HG03103 (cell line): Measurements from ENCODE around the gene TPP1.

Source experiments
- ATAC-seq: cut with Tn5 transposase; IDR thresholded peaks from one replicate; pipeline ENCODE4 v1.9.1; 2021; ENCODE audit warnings: low read depth; ENCODE audit not compliant: unreplicated experiment

Gene TPP1

GRCh38 chr11:6629573-6629891 lies 10.3 kb upstream of the TPP1 start:
- ATAC-seq, result no peak

DNA sequence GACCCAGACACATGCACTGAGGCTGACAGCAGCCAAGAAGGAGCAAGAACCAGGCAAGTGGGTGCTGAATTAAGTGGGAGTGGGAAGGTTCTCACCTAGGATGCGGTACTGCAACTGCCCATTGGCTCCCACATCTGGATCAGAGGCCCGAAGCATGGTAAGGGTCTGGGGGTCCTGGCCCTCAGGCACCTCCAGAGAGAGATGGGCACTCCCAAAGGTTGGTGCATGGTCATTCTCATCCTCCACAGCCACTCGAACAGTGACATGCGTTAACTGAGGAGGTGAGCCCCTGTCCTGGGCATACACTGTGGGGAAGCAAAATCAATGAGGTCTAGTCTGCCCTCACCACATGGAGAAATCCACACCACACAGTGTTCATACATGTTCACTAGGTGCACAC lies 9.3 kb upstream of the TPP1 start:
- no peak for ATAC-seq

DNA sequence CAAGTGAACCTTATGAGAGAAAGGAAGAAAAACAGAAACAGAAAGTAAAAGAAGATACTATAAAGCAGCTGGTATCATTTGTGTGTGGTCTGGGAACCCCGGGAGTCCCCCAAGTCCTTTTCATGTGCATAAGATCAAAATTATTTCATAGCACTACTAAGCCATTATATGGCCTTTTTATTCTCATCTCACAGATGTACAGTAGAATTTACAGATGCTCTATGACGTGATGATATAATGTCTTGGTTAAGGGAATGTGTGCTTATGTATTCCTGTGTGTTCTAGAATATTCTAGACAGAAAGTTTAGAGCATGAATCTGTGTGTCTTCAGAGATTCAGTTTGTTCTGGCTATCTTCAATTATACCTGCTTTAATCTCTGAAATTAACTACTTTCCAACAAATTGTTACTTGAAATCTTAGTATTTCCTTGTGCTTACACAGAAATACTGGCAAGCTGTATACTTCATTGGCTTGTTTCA lies 8.6 kb upstream of the TPP1 start:
- no peak for ATAC-seq

DNA sequence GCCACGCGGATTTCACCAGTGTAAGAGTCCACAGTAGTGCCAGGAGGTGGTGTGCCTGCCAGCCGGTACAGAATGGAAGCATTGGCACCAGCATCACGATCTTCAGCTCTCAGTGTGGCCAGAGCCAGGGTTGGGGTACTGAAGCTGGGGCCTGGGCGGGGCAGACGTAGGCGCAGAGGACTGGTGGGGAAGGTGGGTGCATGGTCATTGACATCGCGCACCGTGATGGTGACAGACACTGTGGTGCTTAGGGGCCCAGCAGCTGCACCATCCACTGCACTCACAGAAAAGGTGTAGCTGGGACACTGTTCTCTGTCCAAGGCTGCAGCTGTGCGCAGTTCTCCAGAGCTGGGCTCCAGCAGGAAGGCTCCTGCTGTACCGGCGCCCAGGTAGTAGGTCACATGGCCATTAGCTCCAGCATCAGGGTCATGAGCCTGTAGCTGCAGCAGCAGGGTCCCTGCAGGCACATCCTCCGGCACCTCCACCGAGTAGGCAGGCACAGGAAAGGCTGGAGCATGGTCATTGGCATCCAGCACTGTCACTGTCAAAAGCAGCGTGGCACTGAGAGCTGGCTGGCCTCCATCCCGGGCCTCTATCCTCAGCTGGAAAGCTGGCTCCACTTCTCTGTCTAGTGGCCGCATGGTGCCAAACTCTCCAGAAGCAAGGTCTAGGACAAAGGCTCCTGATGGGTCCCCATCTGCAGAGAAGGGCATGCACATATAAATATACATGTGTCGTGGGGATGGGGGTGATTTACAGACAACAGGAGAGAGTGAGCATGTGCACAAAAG lies 7.9 kb upstream of the TPP1 start:
- ATAC-seq, result no peak

GRCh38 chr11:6625832-6626420 lies 6.7 kb upstream of the TPP1 start:
- no peak for ATAC-seq

GRCh38 chr11:6625156-6625831 lies 6.1 kb upstream of the TPP1 start:
- ATAC-seq, result no peak

DNA sequence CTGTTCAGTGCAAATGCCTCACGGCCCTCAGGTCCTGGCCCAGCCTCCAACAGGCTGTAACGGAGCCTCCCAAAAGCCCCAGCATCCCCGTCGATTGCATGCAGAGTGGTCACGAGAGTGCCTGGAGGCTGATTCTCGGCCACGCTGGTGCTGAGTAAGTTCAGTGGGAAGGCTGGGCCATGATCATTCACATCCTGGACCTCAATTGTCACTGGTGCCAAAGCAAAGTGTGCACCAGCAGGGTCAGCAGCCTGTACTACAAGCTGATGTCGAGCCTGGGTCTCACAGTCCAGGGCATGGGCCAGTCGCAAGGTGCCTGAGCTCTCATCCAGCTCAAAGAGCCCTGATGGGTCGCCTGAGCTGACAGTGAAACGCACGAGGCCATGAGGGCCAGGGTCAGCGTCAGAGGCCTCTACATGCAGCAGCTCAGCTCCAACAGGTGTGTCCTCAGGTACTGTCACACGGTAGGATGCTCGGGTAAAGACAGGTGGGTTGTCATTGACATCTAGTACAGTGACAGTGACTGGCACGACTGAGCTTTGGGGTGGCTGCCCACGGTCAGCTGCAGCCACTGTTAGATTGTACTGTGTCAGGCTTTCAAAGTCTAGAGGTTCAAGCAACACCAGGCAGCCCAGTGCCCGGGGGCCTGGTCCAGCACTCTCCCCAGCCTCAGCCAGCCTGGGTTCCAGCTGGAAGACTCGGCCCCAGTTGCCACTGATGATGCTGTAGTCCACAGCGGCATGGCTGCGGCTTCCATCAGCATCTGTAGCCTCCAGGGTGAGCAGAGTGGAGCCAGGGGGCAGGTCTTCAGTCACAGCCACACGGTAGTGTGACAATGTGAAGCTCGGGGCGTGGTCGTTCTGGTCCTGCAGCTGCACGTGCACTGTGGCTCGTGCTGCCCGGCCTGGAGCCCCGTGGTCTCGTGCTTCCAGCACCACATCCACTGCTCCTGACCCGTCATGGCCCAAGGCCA lies 4.5 kb upstream of the TPP1 start:
- no peak for ATAC-seq

DNA sequence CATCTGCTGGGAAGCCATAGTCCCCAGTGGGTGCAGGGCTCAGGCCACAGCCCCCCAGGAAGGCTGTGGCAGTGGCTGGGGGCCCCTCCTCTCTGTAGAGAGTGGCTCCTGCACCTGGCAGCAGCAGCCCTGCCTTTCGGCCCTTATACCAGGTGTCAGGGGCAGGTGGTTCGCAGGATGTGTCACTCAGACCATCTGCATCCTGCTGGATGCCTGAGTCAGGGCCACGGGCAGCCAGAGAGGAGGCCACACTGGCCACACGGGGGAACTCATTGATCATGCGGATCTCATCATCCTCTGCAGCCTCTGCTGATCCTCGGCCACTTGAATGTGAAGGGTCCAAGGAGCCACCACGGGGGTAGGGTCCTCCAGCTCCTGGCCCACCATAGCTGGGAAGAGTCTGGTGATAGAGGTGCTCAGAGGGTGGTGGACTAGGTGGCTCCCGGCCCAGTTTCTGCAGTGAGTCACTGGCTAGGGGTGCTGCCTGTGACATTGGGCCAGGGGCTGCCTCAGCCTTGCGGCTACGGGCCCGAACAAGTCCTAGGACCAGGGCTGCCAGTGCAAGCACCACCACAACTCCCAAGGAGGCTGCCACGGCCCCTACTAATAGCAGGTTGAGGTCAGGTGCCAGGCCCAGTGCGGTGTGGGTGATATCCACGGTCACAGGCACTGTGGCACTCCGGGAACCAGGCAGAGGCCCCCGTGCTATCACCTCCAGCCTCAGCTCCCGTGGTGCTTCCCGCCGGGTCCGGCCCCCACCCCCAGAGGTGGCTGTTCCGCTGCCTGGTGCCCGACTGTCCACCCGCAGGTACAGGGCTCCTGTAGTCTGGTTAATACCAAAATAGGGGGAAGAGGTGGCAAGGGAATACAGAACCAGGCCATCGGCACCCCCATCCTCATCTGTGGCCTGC lies 3.3 kb upstream of the TPP1 start:
- no peak for ATAC-seq

DNA sequence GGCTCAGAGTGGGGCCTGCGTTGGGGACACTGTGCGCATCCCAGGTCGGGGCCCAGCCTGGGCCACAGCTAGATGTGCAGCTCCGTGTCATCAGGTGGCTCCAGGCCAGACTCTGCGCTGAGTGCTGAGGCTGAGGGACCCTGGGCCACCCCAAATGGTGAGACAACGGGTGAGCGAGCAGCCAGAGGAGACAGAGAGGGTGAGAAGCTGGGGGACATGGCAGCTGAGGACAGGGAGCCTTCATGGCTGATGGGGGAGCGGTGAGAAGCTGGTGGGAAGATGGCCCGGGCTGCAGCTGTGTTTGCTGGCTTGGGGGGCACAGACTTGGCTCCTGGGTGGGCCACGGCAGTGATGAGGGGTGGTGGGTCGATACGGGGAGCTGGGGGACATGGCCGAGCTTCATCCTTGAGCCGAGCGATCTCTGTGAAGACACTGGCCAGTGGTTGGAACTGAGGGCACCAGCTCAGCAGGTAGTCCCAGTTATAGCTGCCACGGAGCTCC lies 2.5 kb upstream of the TPP1 start:
- ATAC-seq, result no peak

DNA sequence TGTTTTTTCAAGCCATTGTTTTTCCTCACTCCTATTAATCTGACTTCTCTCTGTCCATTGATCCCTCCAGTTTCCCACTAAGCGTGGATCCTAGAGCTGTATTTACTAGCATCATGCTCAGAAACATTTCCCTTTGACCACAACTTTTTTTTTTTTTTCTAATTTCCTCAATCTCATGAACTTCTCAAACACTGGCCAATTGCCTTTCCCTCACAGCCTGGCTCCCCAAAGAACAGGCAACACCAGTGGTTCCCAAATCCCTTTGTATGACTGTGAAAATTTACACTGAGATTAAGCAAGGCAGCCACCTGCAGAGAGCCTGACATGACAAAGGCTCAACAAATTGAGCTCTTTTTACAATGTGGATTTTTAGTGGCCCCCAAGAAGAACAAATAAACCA lies 1.4 kb upstream of the TPP1 start:
- ATAC-seq, result no peak

DNA sequence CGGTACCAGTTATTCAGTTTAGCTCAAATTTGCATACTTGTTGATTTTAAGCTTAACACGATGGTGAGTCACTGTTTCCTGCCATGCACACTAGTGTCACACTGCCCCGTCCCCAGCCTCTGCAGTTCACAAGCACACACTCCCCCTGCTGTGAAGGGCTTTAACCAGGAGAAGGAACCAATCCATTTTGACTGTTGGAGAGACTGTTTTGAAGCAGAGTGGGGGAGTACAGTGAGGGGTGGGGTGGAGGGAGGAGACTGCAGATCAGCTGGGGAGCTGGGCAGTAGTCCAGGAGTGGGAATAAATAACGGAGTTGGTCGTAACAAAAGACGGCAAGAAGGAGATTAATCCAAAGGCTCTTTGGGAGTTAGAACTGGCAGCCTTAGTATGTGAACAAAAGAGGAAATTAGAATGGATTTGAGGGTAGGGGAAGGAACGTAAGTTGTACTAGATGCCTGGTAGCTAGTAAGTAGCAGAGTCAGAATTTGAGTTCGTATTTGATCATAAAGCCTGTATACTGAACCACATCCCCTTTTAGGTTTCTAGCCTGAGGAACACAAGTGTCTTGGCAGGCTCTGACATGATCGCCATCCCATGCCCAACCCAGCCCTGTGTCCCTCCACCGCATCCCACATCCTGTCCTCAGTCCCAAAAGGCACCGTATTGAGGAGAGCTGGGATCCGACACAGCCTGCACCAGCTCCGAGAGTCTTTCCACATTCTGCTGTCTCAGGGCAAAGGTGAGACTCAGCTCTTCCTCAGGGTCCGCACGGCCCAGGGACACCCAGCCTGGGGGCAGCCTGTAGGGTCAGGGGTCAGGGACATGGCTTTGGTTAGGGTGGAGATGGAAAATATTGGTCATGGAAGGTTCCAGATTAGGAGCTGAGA lies 862 bp downstream of the TPP1 start:
- no peak for ATAC-seq

GRCh38 chr11:6617315-6617781 lies 1.9 kb downstream of the TPP1 start:
- ATAC-seq, result no peak

GRCh38 chr11:6616596-6617250 lies 2.5 kb downstream of the TPP1 start:
- ATAC-seq, result no peak

GRCh38 chr11:6615882-6616585 lies 3.2 kb downstream of the TPP1 start:
- ATAC-seq, result no peak

DNA sequence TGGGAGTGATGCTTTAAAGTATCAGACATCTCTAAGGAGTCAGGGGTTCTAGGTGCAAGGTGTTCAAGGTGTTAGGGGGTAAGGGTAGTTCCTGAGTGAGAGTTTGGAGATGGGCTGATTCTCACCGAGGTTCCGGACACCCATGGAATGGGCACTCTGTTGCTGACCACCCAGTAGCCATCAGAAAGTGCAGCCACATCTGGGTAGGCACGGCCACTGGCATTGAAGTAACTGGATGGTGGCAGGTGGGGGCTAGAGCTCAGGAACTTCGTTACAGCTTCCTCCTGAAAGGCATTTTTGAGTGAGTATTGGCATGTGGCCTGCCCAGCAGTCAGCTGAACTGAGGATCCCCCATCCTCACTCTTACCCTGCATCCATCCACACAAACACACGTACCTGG lies 4.2 kb downstream of the TPP1 start:
- ATAC-seq, result no peak

- no peak for ATAC-seq
Observed at GRCh38 chr11:6614446-6614845, 4.8 kb downstream of the TPP1 start.

- ATAC-seq, result no peak
Observed at GRCh38 chr11:6613496-6613895, 5.7 kb downstream of the TPP1 start.
